Measurements from ENCODE around the gene CACNA2D2. TPM values are rescaled to one million over a fixed set of nuclear protein-coding genes. Genes with fewer than 3 reads are reported as not detected.

Gene CACNA2D2
- total and polyA plus RNA-seq, 4 donors, result 0.10 to 0.19 (median 0.15) TPM

- Histone ChIP-seq H3K4me3 (ENCODE audit: low read depth in 1 of 3, low read length in 3 of 3) (no peak overlapping the region), H3K9ac (ENCODE audit: low read depth in 1 of 2, low read length in 2 of 2) (no peak overlapping the region), H3K36me3 (ENCODE audit: control insufficient read depth in 4 of 4, insufficient read depth in 3 of 4, low read depth in 1 of 4, low read length in 3 of 4) (no peaks in the 10 kb centered on the region), H3K4me1 (ENCODE audit: control insufficient read depth in 4 of 4, insufficient read depth in 4 of 4, low read length in 3 of 4) (peaks cover 6 to 9% (median 8%) of the 10 kb centered on the region in 4 donors), H3K27me3 (ENCODE audit: control insufficient read depth in 4 of 4, insufficient read depth in 4 of 4, low read length in 3 of 4) (peaks cover 0 to 8% (median 4%) of the 10 kb centered on the region in 4 donors), H3K9me3 (ENCODE audit: control insufficient read depth in 4 of 4, low read length in 3 of 4) (no peaks in the 10 kb centered on the region), H3K27ac (ENCODE audit: low read depth in 1 of 2, low read length in 2 of 2) (no peak overlapping the region)
- 97% methylated on average over 2 of the region's 2 CpGs for WGBS
- DNase-seq (ENCODE audit: low spot score), result no peak
- no peak for TF ChIP-seq SP1 (IDR thresholded peaks at IDR 0.05)
- no peak for TF ChIP-seq EGR1 (IDR thresholded peaks at IDR 0.05; ENCODE audit: low read depth in 2 of 2)
- TF ChIP-seq JUND (IDR thresholded peaks at IDR 0.05), result no peak
- no peak for TF ChIP-seq RXRA (IDR thresholded peaks at IDR 0.05)
- TF ChIP-seq ATF3 (IDR thresholded peaks at IDR 0.05), result no peak
- no peak for TF ChIP-seq YY1 (IDR thresholded peaks at IDR 0.05)
These were observed 1.2 kb upstream of the CACNA2D2 start for GRCh38 chr3:50504681-50505080.

- H3K36me3 ChIP-seq (ENCODE audit: control insufficient read depth in 4 of 4, insufficient read depth in 3 of 4, low read depth in 1 of 4, low read length in 3 of 4), result no peaks in the 10 kb centered on the region
- TF ChIP-seq FOXA1 (IDR thresholded peaks at IDR 0.05) (no peak), CTCF (IDR thresholded peaks at IDR 0.05; ENCODE audit: low read depth, low read length, missing input control) (no peak), HNF4A (conservative IDR thresholded peaks at IDR 0.05) (no peak), SP1 (IDR thresholded peaks at IDR 0.05) (no peak), FOXA2 (IDR thresholded peaks at IDR 0.05) (no peak)
- peaks cover 6 to 9% (median 8%) of the 10 kb centered on the region in 4 donors for H3K4me1 ChIP-seq (ENCODE audit: control insufficient read depth in 4 of 4, insufficient read depth in 4 of 4, low read length in 3 of 4)
- WGBS, result 3% methylated on average over 79 of the region's 79 CpGs
- no peaks in the 10 kb centered on the region for H3K9me3 ChIP-seq (ENCODE audit: control insufficient read depth in 4 of 4, low read length in 3 of 4)
- peaks cover 0 to 8% (median 4%) of the 10 kb centered on the region in 4 donors for H3K27me3 ChIP-seq (ENCODE audit: control insufficient read depth in 4 of 4, insufficient read depth in 4 of 4, low read length in 3 of 4)
- peak overlapping the region in 2 of 3 donors; percentile 14 to 63 for H3K4me3 ChIP-seq (ENCODE audit: low read depth in 1 of 3, low read length in 3 of 3)
- DNase-seq (ENCODE audit: low spot score), result no peak
- H3K27ac ChIP-seq (ENCODE audit: low read depth in 1 of 2, low read length in 2 of 2), result no peak overlapping the region
- H3K9ac ChIP-seq (ENCODE audit: low read depth in 1 of 2, low read length in 2 of 2), result no peak overlapping the region
These were observed 630 bp downstream of the CACNA2D2 start for GRCh38 chr3:50502584-50503423.

- Histone ChIP-seq H3K9me3 (ENCODE audit: control insufficient read depth in 4 of 4, low read length in 3 of 4) (no peaks in the 10 kb centered on the region), H3K27ac (ENCODE audit: low read depth in 1 of 2, low read length in 2 of 2) (no peak overlapping the region), H3K36me3 (ENCODE audit: control insufficient read depth in 4 of 4, insufficient read depth in 3 of 4, low read depth in 1 of 4, low read length in 3 of 4) (no peaks in the 10 kb centered on the region), H3K27me3 (ENCODE audit: control insufficient read depth in 4 of 4, insufficient read depth in 4 of 4, low read length in 3 of 4) (peaks cover 0 to 8% (median 4%) of the 10 kb centered on the region in 4 donors), H3K4me1 (ENCODE audit: control insufficient read depth in 4 of 4, insufficient read depth in 4 of 4, low read length in 3 of 4) (peaks cover 6 to 9% (median 8%) of the 10 kb centered on the region in 4 donors), H3K9ac (ENCODE audit: low read depth in 1 of 2, low read length in 2 of 2) (no peak overlapping the region), H3K4me3 (ENCODE audit: low read depth in 1 of 3, low read length in 3 of 3) (no peak overlapping the region)
- 41% methylated on average over 7 of the region's 7 CpGs for WGBS
- no peak for DNase-seq (ENCODE audit: low spot score)
- TF ChIP-seq YY1 (IDR thresholded peaks at IDR 0.05), result no peak
- no peak for TF ChIP-seq HNF4A (conservative IDR thresholded peaks at IDR 0.05)
- no peak for TF ChIP-seq FOXA1 (IDR thresholded peaks at IDR 0.05)
- TF ChIP-seq CTCF (IDR thresholded peaks at IDR 0.05; ENCODE audit: low read depth, low read length, missing input control), result no peak
- TF ChIP-seq NR2F2 (IDR thresholded peaks at IDR 0.05), result no peak
- no peak for TF ChIP-seq GABPA (IDR thresholded peaks at IDR 0.05 in 1 of 2, conservative IDR thresholded peaks at IDR 0.05 in 1 of 2)
- TF ChIP-seq JUND (IDR thresholded peaks at IDR 0.05), result no peak
- TF ChIP-seq ATF3 (IDR thresholded peaks at IDR 0.05), result no peak
- no peak for TF ChIP-seq SP1 (IDR thresholded peaks at IDR 0.05)
These were observed 1.2 kb downstream of the CACNA2D2 start for GRCh38 chr3:50502225-50502583.

All from liver (tissue), 9 donors.